Choroid plexus epithelial cell (primary cell): Measurements from ENCODE around the gene ITM2C.

Experiments used
- DNase-seq: peaks from one replicate; pipeline ENCODE4 v3.0.0-alpha.2; 2010; ENCODE audit warnings: low read depth
- H3K4me3 ChIP-seq: 2 replicates; pipeline ENCODE4 v1.5.1; 2011; ENCODE audit warnings: low read depth, mild to moderate bottlenecking, control low read depth, low read length, moderate library complexity
- TF ChIP-seq, protein P1 (sequence below): conservative IDR thresholded peaks from 2 replicates; pipeline ENCODE4 v1.5.1; 2011; ENCODE audit warnings: low read depth, mild to moderate bottlenecking, control low read depth, inconsistent platforms, low read length, moderate library complexity

ITM2C gene

DNA sequence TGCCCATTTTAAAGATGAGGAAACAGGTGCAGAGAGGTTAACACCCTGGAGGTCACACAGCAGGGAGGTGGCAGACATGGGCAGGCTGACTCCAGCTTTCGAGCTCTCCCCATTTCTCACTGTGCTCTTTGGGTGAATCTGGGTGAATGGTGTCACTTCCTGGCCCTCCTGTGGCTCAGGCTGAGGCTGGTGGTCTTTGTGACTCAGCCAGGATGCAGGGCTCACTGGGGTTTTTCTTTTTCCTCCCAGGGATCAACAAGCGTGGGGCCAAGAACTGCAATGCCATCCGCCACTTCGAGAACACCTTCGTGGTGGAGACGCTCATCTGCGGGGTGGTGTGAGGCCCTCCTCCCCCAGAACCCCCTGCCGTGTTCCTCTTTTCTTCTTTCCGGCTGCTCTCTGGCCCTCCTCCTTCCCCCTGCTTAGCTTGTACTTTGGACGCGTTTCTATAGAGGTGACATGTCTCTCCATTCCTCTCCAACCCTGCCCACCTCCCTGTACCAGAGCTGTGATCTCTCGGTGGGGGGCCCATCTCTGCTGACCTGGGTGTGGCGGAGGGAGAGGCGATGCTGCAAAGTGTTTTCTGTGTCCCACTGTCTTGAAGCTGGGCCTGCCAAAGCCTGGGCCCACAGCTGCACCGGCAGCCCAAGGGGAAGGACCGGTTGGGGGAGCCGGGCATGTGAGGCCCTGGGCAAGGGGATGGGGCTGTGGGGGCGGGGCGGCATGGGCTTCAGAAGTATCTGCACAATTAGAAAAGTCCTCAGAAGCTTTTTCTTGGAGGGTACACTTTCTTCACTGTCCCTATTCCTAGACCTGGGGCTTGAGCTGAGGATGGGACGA lies 13.2 kb downstream of the ITM2C start:
- TF ChIP-seq, protein P1, sequence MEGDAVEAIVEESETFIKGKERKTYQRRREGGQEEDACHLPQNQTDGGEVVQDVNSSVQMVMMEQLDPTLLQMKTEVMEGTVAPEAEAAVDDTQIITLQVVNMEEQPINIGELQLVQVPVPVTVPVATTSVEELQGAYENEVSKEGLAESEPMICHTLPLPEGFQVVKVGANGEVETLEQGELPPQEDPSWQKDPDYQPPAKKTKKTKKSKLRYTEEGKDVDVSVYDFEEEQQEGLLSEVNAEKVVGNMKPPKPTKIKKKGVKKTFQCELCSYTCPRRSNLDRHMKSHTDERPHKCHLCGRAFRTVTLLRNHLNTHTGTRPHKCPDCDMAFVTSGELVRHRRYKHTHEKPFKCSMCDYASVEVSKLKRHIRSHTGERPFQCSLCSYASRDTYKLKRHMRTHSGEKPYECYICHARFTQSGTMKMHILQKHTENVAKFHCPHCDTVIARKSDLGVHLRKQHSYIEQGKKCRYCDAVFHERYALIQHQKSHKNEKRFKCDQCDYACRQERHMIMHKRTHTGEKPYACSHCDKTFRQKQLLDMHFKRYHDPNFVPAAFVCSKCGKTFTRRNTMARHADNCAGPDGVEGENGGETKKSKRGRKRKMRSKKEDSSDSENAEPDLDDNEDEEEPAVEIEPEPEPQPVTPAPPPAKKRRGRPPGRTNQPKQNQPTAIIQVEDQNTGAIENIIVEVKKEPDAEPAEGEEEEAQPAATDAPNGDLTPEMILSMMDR = no peak
- DNase-seq = no peak
- no peak overlapping the region for H3K4me3 ChIP-seq

DNA sequence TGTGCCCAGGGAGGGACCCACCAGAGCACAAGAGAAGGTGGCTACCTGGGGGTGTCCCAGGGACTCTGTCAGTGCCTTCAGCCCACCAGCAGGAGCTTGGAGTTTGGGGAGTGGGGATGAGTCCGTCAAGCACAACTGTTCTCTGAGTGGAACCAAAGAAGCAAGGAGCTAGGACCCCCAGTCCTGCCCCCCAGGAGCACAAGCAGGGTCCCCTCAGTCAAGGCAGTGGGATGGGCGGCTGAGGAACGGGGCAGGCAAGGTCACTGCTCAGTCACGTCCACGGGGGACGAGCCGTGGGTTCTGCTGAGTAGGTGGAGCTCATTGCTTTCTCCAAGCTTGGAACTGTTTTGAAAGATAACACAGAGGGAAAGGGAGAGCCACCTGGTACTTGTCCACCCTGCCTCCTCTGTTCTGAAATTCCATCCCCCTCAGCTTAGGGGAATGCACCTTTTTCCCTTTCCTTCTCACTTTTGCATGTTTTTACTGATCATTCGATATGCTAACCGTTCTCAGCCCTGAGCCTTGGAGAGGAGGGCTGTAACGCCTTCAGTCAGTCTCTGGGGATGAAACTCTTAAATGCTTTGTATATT lies 14.0 kb downstream of the ITM2C start:
- H3K4me3 ChIP-seq = no peak overlapping the region
- no peak for DNase-seq
- TF ChIP-seq, protein P1 = no peak

DNA sequence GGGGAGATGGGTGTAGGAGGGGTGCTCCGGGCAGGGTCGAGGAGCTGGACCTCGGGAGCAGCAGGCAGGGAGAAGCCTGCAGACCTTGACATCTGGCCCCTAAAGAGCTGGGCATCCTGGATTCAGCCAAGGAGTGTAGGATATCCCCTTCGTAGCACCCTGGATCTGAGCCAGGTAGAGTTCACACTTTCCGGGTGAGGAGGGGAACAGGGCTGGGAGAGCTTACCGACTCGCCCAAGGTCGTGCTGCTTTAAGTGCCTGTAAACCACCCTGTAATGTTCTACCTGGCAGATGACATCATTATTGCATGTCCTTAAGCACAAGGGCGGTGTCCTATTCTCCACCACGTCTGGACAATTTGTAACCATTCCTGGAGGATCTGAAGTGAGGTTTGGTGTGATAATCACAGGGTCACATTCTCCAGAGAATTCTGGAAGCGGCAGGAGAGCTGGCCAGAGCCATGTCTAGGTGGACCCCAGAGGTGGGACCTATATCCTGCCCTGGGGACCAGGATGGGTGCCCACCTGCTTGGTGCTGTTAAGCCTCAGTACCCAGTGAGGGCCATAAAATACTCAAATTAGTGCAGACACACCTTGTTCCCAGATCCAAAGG lies 14.6 kb downstream of the ITM2C start:
- no peak overlapping the region for H3K4me3 ChIP-seq
- TF ChIP-seq, protein P1 = no peak
- DNase-seq = no peak

DNA sequence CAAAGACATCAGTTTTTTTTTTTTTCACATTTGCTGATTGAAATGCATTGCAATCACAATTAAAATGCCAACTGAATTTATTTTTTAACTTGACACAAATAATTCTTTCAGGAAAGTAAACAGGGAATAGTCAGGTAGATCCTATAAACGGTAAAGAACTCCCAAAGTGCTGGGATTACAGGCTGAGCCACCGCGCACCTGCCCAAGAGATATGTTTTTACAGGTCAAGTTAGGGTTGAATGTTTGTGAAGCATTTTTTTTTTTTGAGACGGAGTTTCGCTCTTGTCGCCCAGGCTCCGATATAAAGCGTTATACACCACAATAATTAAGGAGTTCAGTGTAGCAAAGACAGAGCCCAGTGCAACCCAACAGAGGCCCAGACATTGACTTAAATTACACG lies 15.1 kb downstream of the ITM2C start:
- TF ChIP-seq, protein P1 = no peak
- H3K4me3 ChIP-seq = no peak overlapping the region
- DNase-seq = no peak

DNA sequence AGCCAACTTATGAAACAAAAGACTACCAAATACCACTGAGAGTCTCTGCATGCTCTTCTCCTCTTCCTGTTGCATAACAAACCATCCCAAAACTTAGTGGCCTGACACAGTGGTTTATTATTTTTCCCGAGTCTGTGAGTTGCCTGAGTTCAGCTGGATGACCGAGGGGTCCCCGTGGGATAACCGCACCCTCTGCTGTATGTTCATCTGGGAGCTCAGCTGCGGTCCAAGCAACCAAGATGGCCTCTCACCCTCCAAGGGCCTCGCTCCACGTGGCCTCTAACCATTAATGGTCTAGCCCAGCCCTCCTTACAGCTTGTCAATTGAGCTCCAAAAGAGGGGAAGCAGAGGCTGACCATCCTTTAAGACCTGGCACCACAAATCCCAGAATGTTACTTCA lies 17.1 kb downstream of the ITM2C start:
- DNase-seq = no peak
- H3K4me3 ChIP-seq = no peak overlapping the region
- TF ChIP-seq, protein P1 = no peak

DNA sequence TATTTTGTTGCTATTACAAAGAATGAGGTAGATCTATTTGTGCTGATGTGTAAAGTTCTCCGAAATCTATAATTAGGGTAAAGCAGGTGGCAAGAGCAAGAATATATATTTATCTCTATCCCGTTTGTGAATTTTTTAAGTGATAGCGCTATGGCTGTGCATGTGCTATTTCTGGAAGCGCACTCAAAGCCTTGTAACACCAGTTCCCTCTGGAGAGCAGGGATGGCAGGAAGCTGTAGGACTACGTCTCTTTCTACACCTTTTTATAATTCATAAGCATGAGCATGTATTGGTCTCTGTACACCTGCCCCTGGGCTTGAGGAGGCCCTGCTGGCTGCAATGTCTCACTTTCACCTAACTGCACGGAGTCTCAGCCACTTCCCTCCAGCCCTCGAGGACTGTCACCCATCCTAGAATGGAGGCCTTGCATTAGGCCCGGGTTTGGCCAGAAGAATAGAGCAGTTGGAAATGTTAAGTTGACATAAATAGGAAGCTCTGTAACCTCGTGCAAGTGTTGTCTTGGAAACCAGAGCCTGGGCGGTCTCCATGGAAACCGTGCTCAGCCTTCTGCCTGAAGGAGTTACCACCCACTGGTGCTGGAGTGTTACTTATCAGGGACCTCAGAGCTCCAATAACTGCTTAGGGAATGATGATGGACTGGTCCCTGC lies 20.9 kb downstream of the ITM2C start:
- DNase-seq = peak; percentile 94
- no peak overlapping the region for H3K4me3 ChIP-seq
- TF ChIP-seq, protein P1 = no peak
